Progenitor cell of endocrine pancreas (in vitro differentiated cells): Measurements from ENCODE around the gene SLC4A1AP. TPM values are rescaled to one million over a fixed set of nuclear protein-coding genes. Genes with fewer than 3 reads are reported as not detected.

Experiments used
- DNase-seq: peaks from one replicate; pipeline ENCODE4 v3.0.0; 2021; ENCODE audit warnings: low spot score; ENCODE audit not compliant: unreplicated experiment
- H3K27ac Mint-ChIP-seq: 2 replicates; pipeline ENCODE4 v1.8.0; 2021; ENCODE audit warnings: mild to moderate bottlenecking, moderate library complexity, mixed read lengths
- H3K27me3 Mint-ChIP-seq: 2 replicates; pipeline ENCODE4 v1.8.0; 2021; ENCODE audit warnings: mixed read lengths
- H3K36me3 Mint-ChIP-seq: 2 replicates; pipeline ENCODE4 v1.8.0; 2022; ENCODE audit warnings: mixed read lengths; ENCODE audit not compliant: insufficient read depth
- H3K4me1 Mint-ChIP-seq: 2 replicates; pipeline ENCODE4 v1.8.0; 2021; ENCODE audit warnings: low read depth, mixed read lengths
- H3K4me3 Mint-ChIP-seq: 2 replicates; pipeline ENCODE4 v1.8.0; 2021; ENCODE audit warnings: low read depth, mild to moderate bottlenecking, moderate library complexity, mixed read lengths
- H3K9me3 Mint-ChIP-seq: 2 replicates; pipeline ENCODE4 v1.8.0; 2021; ENCODE audit warnings: low read depth, mixed read lengths
- total RNA-seq: library from RNA; stranded (reverse); gene quantifications from 2 replicates; pipeline ENCODE4 v1.2.1, GENCODE V29; 2021
- TF ChIP-seq, protein P1 (sequence below): fragments of 200-600 bp; sonication (generic); IDR thresholded peaks from one replicate; pipeline ENCODE4 v1.5.0; 2021; ENCODE audit warnings: antibody characterized with exemption, mild to moderate bottlenecking; ENCODE audit not compliant: unreplicated experiment

SLC4A1AP gene
- total RNA-seq, 1 donor from 2014 or later, result 19.5 TPM

DNA sequence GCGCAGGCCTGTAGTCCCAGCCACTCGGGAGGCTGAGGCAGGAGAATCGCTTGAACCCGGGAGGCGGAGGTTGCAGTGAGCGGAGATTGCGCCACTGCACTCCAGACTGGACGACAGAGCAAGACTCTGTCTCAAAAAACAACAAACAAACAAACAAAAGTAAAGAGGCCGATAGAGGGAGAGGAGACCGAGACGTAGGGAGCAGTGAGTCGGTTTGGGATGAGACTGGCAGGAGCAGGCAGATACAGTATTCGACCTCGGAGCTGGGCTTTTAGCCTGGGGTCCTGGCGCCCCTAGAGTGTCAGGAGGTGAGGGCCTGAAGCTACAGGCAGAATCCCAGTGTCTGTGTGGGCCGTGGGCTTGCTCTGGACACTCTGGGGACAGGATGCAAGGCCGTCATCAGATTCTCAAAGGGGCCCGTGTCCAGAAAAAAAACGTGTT, 51.2 kb downstream of the SLC4A1AP start:
- H3K36me3 Mint-ChIP-seq, result no peaks in the 10 kb centered on the region
- peak overlapping the region; percentile 46 for H3K27ac Mint-ChIP-seq
- TF ChIP-seq, protein P1, sequence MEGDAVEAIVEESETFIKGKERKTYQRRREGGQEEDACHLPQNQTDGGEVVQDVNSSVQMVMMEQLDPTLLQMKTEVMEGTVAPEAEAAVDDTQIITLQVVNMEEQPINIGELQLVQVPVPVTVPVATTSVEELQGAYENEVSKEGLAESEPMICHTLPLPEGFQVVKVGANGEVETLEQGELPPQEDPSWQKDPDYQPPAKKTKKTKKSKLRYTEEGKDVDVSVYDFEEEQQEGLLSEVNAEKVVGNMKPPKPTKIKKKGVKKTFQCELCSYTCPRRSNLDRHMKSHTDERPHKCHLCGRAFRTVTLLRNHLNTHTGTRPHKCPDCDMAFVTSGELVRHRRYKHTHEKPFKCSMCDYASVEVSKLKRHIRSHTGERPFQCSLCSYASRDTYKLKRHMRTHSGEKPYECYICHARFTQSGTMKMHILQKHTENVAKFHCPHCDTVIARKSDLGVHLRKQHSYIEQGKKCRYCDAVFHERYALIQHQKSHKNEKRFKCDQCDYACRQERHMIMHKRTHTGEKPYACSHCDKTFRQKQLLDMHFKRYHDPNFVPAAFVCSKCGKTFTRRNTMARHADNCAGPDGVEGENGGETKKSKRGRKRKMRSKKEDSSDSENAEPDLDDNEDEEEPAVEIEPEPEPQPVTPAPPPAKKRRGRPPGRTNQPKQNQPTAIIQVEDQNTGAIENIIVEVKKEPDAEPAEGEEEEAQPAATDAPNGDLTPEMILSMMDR, result no peak
- peaks cover 4% of the 10 kb centered on the region for H3K4me1 Mint-ChIP-seq
- DNase-seq, result no peak
- peak overlapping the region; percentile 65 for H3K4me3 Mint-ChIP-seq
- no peaks in the 10 kb centered on the region for H3K9me3 Mint-ChIP-seq
- H3K27me3 Mint-ChIP-seq, result peaks cover 37% of the 10 kb centered on the region

DNA sequence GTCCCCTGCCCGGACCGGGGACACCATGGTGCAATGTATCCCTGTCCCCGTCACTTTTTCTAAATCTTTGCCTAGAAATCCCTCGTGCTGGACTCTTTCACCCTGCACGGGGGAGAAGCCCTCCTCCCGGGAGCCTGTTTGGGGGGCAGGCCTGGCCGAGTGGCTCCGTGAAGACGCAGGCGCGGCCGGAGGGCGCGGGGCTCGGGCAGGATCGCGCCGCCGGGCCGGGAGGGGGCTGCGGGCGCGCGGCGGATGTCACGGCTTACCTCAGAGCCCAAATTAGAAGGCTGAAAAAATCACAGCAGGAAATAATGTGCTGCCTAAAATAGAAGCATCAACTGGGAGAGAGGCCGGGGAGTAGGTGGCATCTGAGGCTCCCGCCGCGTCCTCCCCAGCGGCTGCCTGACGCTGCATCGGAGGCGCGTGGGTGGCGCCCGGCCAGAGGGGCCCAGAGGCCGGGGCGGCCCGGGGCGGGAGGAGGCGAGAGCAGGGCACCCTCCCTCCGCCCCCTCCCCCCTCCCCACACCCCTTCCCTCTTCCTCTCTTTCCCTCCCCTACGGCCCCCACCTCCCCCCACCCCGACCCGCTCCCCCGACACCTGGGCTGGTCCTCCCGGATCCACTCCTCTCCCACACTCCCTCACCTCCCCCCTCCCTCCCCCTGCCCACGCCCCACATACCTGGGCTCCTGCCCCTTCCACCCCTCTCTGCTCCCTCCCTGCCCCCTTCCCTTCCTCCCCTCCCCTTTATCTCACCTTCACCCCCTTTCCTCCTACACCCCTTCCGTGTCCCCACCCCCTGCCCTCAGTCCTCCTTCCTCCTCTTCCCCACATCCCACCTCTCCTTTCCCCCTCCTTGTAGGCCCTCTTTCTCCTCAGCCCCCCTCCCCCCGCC, 51.9 kb downstream of the SLC4A1AP start:
- TF ChIP-seq, protein P1, result no peak
- no peaks in the 10 kb centered on the region for H3K36me3 Mint-ChIP-seq
- H3K27me3 Mint-ChIP-seq, result peaks cover 39% of the 10 kb centered on the region
- H3K27ac Mint-ChIP-seq, result no peak overlapping the region
- no peaks in the 10 kb centered on the region for H3K9me3 Mint-ChIP-seq
- H3K4me3 Mint-ChIP-seq, result peak overlapping the region; percentile 65
- peaks cover 4% of the 10 kb centered on the region for H3K4me1 Mint-ChIP-seq
- DNase-seq, result no peak

GRCh38 chr2:27716301-27717069, 52.8 kb downstream of the SLC4A1AP start:
- peak overlapping the region; percentile 46 for H3K4me3 Mint-ChIP-seq
- H3K36me3 Mint-ChIP-seq, result no peaks in the 10 kb centered on the region
- peaks cover 4% of the 10 kb centered on the region for H3K4me1 Mint-ChIP-seq
- peak overlapping the region; percentile 79 for H3K27ac Mint-ChIP-seq
- no peak for DNase-seq
- peaks cover 41% of the 10 kb centered on the region for H3K27me3 Mint-ChIP-seq
- TF ChIP-seq, protein P1, result no peak
- H3K9me3 Mint-ChIP-seq, result no peaks in the 10 kb centered on the region

DNA sequence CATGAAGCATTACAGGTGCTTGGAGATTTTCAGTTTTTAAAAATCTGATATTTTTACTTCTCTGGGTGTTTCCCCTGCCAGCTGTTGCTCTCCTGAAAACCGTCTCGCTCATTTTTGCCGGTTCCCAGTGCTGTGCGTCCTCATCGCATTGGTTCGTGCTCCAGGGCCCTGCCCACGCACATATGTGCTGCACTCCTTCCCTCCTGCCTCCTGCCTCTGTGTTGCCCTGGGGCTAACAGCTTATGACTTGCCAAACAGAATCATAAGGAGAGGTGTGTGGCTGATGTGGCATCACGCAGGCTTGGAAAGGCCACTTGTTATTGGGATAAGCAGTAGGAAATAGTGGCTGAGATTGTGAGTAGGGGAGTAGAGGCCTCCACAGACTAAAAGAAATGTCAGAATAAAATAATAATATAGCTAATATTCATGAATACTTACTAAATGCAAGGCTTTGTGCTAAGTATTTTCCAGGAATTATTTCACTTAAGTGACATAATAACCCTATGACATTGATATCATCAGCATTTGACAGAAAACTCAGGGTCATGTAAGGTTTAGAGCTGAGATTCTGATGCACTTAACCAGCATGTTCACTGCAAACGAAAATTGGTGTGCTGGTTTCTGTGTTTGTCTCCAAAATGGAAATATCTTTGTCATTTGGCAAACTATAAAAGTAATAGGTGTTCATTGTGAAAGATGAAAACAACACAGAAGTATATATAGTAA, 53.5 kb downstream of the SLC4A1AP start:
- TF ChIP-seq, protein P1, result no peak
- H3K9me3 Mint-ChIP-seq, result no peaks in the 10 kb centered on the region
- H3K27ac Mint-ChIP-seq, result no peak overlapping the region
- peaks cover 35% of the 10 kb centered on the region for H3K27me3 Mint-ChIP-seq
- H3K36me3 Mint-ChIP-seq, result no peaks in the 10 kb centered on the region
- H3K4me1 Mint-ChIP-seq, result peaks cover 4% of the 10 kb centered on the region
- peak overlapping the region; percentile 14 for H3K4me3 Mint-ChIP-seq
- no peak for DNase-seq
